ENCODE data around the gene AUNIP. TPM values are rescaled to one million over a fixed set of nuclear protein-coding genes. Genes with fewer than 3 reads are reported as not detected.

AUNIP gene
- total and polyA plus RNA-seq, 2 donors (not counting 3 experiments of a cell fraction or from before 2014, with no cell fraction given): 1.8 to 4.5 TPM

DNA sequence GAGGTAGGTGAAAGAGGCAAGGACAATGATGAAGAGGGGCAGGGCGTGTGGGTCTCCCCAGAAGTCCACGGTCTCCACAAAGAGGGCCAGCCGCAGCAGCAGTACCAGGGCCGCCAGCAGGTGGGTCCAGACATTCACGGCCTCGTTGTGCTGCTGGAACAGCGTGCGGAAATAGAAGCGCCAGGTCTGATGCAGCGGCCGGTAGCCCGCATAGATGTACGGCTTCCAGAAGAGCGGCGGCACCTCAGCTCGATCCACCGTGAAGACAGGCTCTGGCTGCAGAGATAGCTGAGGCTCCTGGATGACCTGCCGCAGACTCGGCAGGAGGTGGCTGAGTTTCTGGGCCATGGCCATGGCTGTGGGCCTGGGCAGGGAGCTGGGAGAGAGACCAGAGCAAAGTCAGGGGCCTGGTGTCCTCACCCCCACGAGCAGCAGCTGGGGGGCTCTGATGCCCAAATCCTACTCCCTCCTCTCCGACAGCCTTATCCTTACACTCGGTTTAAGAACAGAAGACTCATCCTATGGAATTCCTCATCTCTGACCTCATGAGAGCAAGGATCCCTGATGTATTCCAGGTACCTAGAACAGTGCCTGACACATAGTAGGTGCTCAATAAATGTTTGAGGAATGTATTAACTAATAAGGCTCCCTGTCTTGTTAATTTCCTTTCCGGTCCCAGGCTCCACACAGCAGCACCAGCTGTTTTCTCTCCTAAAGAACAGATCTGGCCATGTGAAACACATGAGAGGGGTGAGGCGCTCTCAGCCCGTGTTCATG lies 4.4 kb upstream of the AUNIP start:
- FAIRE-seq (no peak), DNase-seq (ENCODE audit: low read depth, low spot score) (no peak)
- no peak overlapping the region for H3K27ac ChIP-seq (ENCODE audit: insufficient read depth, low read depth, low read length)
- peaks cover 4% of the 10 kb centered on the region for H3K79me2 ChIP-seq (ENCODE audit: control insufficient read depth, insufficient read depth, low read length)
- H3K4me1 ChIP-seq (ENCODE audit: control insufficient read depth, extremely low read depth, insufficient read depth, low read length): peaks cover 17% of the 10 kb centered on the region
- BruUV-seq (replicated peaks): no TSS peak
- H3K36me3 ChIP-seq (ENCODE audit: control insufficient read depth in 2 of 2, extremely low read depth in 1 of 2, insufficient read depth in 2 of 2, low read length in 2 of 2): peaks cover 0 to 7% of the 10 kb centered on the region in 2 experiments
- H3K9me3 ChIP-seq (replicated peaks; ENCODE audit: control insufficient read depth, insufficient read depth, low read length): no peaks in the 10 kb centered on the region
- no peak overlapping the region for H3K9ac ChIP-seq (replicated peaks; ENCODE audit: extremely low read depth, insufficient read depth, low read length)
- CTCF ChIA-PET: no interaction called here
- no peak overlapping the region for H3K4me2 ChIP-seq (ENCODE audit: insufficient read depth, low read length)
- no peaks in the 10 kb centered on the region for H4K20me1 ChIP-seq (replicated peaks; ENCODE audit: control insufficient read depth, extremely low read depth, insufficient read depth, low read length)
- dilution Hi-C loops (cut with MboI; ENCODE audit: extremely low pct_ligation_motif_present, low sequenced_read_pairs): no loop called here
- no peak for TF ChIP-seq MYC (IDR thresholded peaks at IDR 0.05; ENCODE audit: low read depth, low read length)
- no peak for TF ChIP-seq POLR2A (IDR thresholded peaks at IDR 0.05; ENCODE audit: low read depth, low read length)
- TF ChIP-seq FOS (IDR thresholded peaks at IDR 0.05; ENCODE audit: borderline replicate concordance, insufficient read depth, low read length): no peak
- TF ChIP-seq, protein P1, sequence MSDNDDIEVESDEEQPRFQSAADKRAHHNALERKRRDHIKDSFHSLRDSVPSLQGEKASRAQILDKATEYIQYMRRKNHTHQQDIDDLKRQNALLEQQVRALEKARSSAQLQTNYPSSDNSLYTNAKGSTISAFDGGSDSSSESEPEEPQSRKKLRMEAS (IDR thresholded peaks at IDR 0.05; ENCODE audit: insufficient read depth, insufficient read length): no peak
- no peak for TF ChIP-seq JUN (IDR thresholded peaks at IDR 0.05; ENCODE audit: borderline replicate concordance, insufficient read depth, insufficient read length, low read depth)
- no peak for TF ChIP-seq POLR2AphosphoS5 (IDR thresholded peaks at IDR 0.05; ENCODE audit: insufficient read depth, low read depth, low read length)
- TF ChIP-seq, protein P2, sequence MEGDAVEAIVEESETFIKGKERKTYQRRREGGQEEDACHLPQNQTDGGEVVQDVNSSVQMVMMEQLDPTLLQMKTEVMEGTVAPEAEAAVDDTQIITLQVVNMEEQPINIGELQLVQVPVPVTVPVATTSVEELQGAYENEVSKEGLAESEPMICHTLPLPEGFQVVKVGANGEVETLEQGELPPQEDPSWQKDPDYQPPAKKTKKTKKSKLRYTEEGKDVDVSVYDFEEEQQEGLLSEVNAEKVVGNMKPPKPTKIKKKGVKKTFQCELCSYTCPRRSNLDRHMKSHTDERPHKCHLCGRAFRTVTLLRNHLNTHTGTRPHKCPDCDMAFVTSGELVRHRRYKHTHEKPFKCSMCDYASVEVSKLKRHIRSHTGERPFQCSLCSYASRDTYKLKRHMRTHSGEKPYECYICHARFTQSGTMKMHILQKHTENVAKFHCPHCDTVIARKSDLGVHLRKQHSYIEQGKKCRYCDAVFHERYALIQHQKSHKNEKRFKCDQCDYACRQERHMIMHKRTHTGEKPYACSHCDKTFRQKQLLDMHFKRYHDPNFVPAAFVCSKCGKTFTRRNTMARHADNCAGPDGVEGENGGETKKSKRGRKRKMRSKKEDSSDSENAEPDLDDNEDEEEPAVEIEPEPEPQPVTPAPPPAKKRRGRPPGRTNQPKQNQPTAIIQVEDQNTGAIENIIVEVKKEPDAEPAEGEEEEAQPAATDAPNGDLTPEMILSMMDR (IDR thresholded peaks at IDR 0.05; ENCODE audit: extremely low read depth in 1 of 2, insufficient read depth in 1 of 2, low read depth in 1 of 2, low read length in 2 of 2): no peak
- no peaks in the 10 kb centered on the region for H3K27me3 ChIP-seq (ENCODE audit: control insufficient read depth in 2 of 2, insufficient read depth in 2 of 2, low read length in 2 of 2)
- POLR2A ChIA-PET: no interaction called here
- no peaks in the 10 kb centered on the region for H3K9me1 ChIP-seq (replicated peaks; ENCODE audit: control insufficient read depth, extremely low read depth, insufficient read depth, low read length)
- intact Hi-C loops (cut with micrococcal nuclease): no loop called here
- H2AFZ ChIP-seq (ENCODE audit: low read depth, low read length): no peak overlapping the region
- no peak overlapping the region for H3K4me3 ChIP-seq (replicated peaks in 1 of 3; ENCODE audit: insufficient read depth in 1 of 3, low read depth in 1 of 3, low read length in 3 of 3)
